Measurements from ENCODE around the gene CDK14. TPM values are rescaled to one million over a fixed set of nuclear protein-coding genes. Genes with fewer than 3 reads are reported as not detected.
A peak's percentile ranks its signal among the peaks of the same experiment; 100 is the strongest.

The CDK14 gene
- polyA plus RNA-seq, 3 donors: 1.7 to 2.5 (median 2.1) TPM

DNA sequence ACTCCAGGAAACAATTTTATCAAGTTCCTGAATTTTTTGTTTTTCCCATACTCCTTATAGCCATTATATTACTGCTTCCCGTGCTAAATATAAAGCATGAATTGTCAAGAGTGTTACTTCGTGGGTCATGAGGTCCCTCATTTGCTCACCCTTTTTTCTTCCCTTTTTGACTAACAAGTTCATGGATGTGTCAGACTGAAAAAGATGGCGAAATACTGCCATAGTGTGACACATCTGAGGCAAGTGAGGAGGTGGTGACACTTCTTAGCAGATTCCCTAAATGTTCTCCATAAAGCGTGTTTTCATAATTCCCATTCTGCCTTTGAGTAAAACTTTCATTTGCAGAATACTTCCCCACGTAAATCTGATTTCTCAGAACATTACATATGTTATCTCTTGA lies 398.5 kb downstream of the CDK14 start:
- no peak overlapping the region for H3K27ac ChIP-seq (ENCODE audit: low read depth in 1 of 2, low read length in 2 of 2)
- H3K9ac ChIP-seq (ENCODE audit: insufficient read depth, low read length, poor library complexity, severe bottlenecking): no peak overlapping the region
- 90% methylated on average over 2 of the region's 5 CpGs for WGBS (ENCODE audit: insufficient coverage)
- H3K27me3 ChIP-seq (ENCODE audit: control insufficient read depth in 2 of 2, insufficient read depth in 2 of 2, low read length in 2 of 2): no peaks in the 10 kb centered on the region
- peaks cover 0 to 2% (median 0%) of the 10 kb centered on the region in 3 donors for H3K27me3 Mint-ChIP-seq (ENCODE audit: low read depth in 3 of 3)
- no peaks in the 10 kb centered on the region for H4K20me1 ChIP-seq (ENCODE audit: insufficient read depth, low read length)
- no peak overlapping the region for H3K4me3 Mint-ChIP-seq
- TF ChIP-seq, protein P1, sequence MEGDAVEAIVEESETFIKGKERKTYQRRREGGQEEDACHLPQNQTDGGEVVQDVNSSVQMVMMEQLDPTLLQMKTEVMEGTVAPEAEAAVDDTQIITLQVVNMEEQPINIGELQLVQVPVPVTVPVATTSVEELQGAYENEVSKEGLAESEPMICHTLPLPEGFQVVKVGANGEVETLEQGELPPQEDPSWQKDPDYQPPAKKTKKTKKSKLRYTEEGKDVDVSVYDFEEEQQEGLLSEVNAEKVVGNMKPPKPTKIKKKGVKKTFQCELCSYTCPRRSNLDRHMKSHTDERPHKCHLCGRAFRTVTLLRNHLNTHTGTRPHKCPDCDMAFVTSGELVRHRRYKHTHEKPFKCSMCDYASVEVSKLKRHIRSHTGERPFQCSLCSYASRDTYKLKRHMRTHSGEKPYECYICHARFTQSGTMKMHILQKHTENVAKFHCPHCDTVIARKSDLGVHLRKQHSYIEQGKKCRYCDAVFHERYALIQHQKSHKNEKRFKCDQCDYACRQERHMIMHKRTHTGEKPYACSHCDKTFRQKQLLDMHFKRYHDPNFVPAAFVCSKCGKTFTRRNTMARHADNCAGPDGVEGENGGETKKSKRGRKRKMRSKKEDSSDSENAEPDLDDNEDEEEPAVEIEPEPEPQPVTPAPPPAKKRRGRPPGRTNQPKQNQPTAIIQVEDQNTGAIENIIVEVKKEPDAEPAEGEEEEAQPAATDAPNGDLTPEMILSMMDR (IDR thresholded peaks at IDR 0.05): no peak
- H3K4me1 ChIP-seq (ENCODE audit: control insufficient read depth in 1 of 2, insufficient read depth in 2 of 2, low read length in 2 of 2): no peaks in the 10 kb centered on the region
- DNase-seq: peak; percentile 9 to 29 (median 16)
- H3K36me3 ChIP-seq (replicated peaks in 1 of 2; ENCODE audit: control insufficient read depth in 1 of 2, insufficient read depth in 2 of 2, low read length in 2 of 2): no peaks in the 10 kb centered on the region
- peaks cover 8% of the 10 kb centered on the region for H3K4me1 Mint-ChIP-seq
- peaks cover 4 to 5% of the 10 kb centered on the region in 2 donors for H3K36me3 Mint-ChIP-seq
- peaks cover 0 to 5% of the 10 kb centered on the region in 2 donors for H3K9me3 ChIP-seq (replicated peaks in 1 of 2; ENCODE audit: control insufficient read depth in 1 of 2, insufficient read depth in 1 of 2, low read length in 2 of 2)
- no peak overlapping the region for H3K27ac Mint-ChIP-seq
- no peak overlapping the region for H3K4me3 ChIP-seq (replicated peaks in 1 of 3; ENCODE audit: low read depth in 2 of 3, low read length in 3 of 3)
- no peak overlapping the region for H2AFZ ChIP-seq (ENCODE audit: insufficient read depth, low read depth, low read length, poor library complexity, severe bottlenecking)
- intact Hi-C loops (cut with micrococcal nuclease): no loop called here
- no peaks in the 10 kb centered on the region for H3K79me2 ChIP-seq (ENCODE audit: insufficient read depth, low read length)
- H3K4me2 ChIP-seq (replicated peaks; ENCODE audit: extremely low read depth, low read length, poor library complexity, severe bottlenecking): no peak overlapping the region
- H3K9me3 Mint-ChIP-seq: peaks cover 0 to 7% (median 3%) of the 10 kb centered on the region in 7 donors

DNA sequence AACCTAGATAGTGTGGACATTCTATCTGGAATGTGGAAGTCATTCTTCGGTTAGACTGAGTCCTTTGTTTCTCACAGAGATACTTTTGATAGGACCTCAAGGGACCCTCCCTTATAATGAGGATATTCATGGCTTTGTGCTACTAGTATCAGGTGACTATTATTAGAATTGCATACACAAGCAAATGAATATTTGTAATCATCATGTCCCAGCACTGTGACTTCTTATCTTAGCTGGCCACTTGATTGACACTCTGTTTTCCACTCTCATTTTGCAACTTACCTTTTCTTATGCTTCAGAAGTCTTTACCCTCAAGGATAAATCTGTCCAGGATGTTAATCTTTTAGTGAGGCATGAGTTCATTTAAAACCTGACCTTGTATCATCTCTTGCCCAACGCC lies 399.9 kb downstream of the CDK14 start:
- Mint-ChIP-seq H3K27me3 (ENCODE audit: low read depth in 3 of 3) (peaks cover 0 to 2% (median 0%) of the 10 kb centered on the region in 3 donors), H3K4me1 (peaks cover 8% of the 10 kb centered on the region), H3K27ac (no peak overlapping the region), H3K9me3 (peaks cover 0 to 7% (median 3%) of the 10 kb centered on the region in 7 donors), H3K4me3 (no peak overlapping the region), H3K36me3 (peaks cover 2 to 3% of the 10 kb centered on the region in 2 donors)
- Histone ChIP-seq H2AFZ (ENCODE audit: insufficient read depth, low read depth, low read length, poor library complexity, severe bottlenecking) (no peak overlapping the region), H3K4me1 (ENCODE audit: control insufficient read depth in 1 of 2, insufficient read depth in 2 of 2, low read length in 2 of 2) (no peaks in the 10 kb centered on the region), H3K4me2 (replicated peaks; ENCODE audit: extremely low read depth, low read length, poor library complexity, severe bottlenecking) (no peak overlapping the region), H3K4me3 (replicated peaks in 1 of 3; ENCODE audit: low read depth in 2 of 3, low read length in 3 of 3) (no peak overlapping the region), H4K20me1 (ENCODE audit: insufficient read depth, low read length) (no peaks in the 10 kb centered on the region), H3K27me3 (ENCODE audit: control insufficient read depth in 2 of 2, insufficient read depth in 2 of 2, low read length in 2 of 2) (no peaks in the 10 kb centered on the region), H3K9me3 (replicated peaks in 1 of 2; ENCODE audit: control insufficient read depth in 1 of 2, insufficient read depth in 1 of 2, low read length in 2 of 2) (peaks cover 0 to 5% of the 10 kb centered on the region in 2 donors), H3K36me3 (replicated peaks in 1 of 2; ENCODE audit: control insufficient read depth in 1 of 2, insufficient read depth in 2 of 2, low read length in 2 of 2) (no peaks in the 10 kb centered on the region), H3K27ac (ENCODE audit: low read depth in 1 of 2, low read length in 2 of 2) (no peak overlapping the region), H3K9ac (ENCODE audit: insufficient read depth, low read length, poor library complexity, severe bottlenecking) (no peak overlapping the region), H3K79me2 (ENCODE audit: insufficient read depth, low read length) (no peaks in the 10 kb centered on the region)
- intact Hi-C loops (cut with micrococcal nuclease): no loop called here
- WGBS (ENCODE audit: insufficient coverage): no CpG with 5 or more reads among the region's 2 CpGs
- DNase-seq: no peak
- TF ChIP-seq, protein P1 (IDR thresholded peaks at IDR 0.05): no peak
